Panc1 (cell line): ENCODE measurements around the gene SNX18. TPM values are rescaled to one million over a fixed set of nuclear protein-coding genes. Genes with fewer than 3 reads are reported as not detected.

ENCODE experiments used
- ATAC-seq: fragments of 200-7000 bp; cut with Tn5 transposase; 2 replicates; pipeline ENCODE4 v1.9.1; 2020; ENCODE audit warnings: mild to moderate bottlenecking, moderate library complexity
- BruUV-seq: library from RNA; stranded (reverse); fragments of 400-500 nt; replicated peaks from 2 replicates; lab custom pipeline; 2021; lab: Mats Ljungman, UMichigan
- CTCF ChIA-PET: fragments of 300-600 bp; sonication (Branson Sonifier 250); formaldehyde crosslinking; loops from one replicate; lab custom pipeline; 2022; ENCODE audit warnings: antibody characterized with exemption; lab: Charles Lee
- POLR2A ChIA-PET: fragments of 300-600 bp; sonication (Branson Sonifier 250); formaldehyde crosslinking; loops from one replicate; lab custom pipeline; 2022; ENCODE audit warnings: antibody characterized with exemption; lab: Charles Lee
- DNase-seq: peaks from one replicate; pipeline ENCODE4 v3.0.0-alpha.2; 2010; ENCODE audit warnings: low read depth, low spot score
- H3K27ac ChIP-seq: 2 replicates; pipeline ENCODE4 v1.5.1; 2011; ENCODE audit warnings: mild to moderate bottlenecking, low read length, inconsistent platforms
- H3K27me3 ChIP-seq: fragments of 200-500 bp; sonication (Bioruptor generic); 2 replicates; pipeline ENCODE4 v1.6.0; 2014; ENCODE audit warnings: low read length, inconsistent platforms; ENCODE audit not compliant: control insufficient read depth, insufficient read depth
- H3K36me3 ChIP-seq: fragments of 200-500 bp; sonication (Bioruptor generic); 2 replicates; pipeline ENCODE4 v1.5.1; 2014; ENCODE audit warnings: inconsistent platforms, mild to moderate bottlenecking, low read length, moderate library complexity; ENCODE audit not compliant: control insufficient read depth, insufficient read depth
- H3K4me1 ChIP-seq: 2 replicates; pipeline ENCODE4 v1.5.1; 2011; ENCODE audit warnings: inconsistent platforms, mild to moderate bottlenecking, low read length, moderate library complexity; ENCODE audit not compliant: control insufficient read depth, insufficient read depth
- H3K4me3 ChIP-seq, 2 experiments: 2 replicates each; pipeline ENCODE4 v1.5.1; 2011 to 2012; ENCODE audit warnings: low read depth in 2 of 2, low read length in 2 of 2, mild to moderate bottlenecking in 2 of 2, inconsistent platforms in 1 of 2, moderate library complexity in 1 of 2
- H3K9me3 ChIP-seq: fragments of 200-500 bp; sonication (Bioruptor generic); 2 replicates; pipeline ENCODE4 v1.5.1; 2014; ENCODE audit warnings: low read depth, mild to moderate bottlenecking, inconsistent platforms, low read length, moderate library complexity; ENCODE audit not compliant: control insufficient read depth, insufficient read depth
- POLR2AphosphoS5 ChIP-seq: IDR thresholded peaks from 2 replicates; pipeline ENCODE4 v1.6.1; 2012; ENCODE audit warnings: mild to moderate bottlenecking, low read depth, low read length, moderate library complexity
- SIN3A ChIP-seq: IDR thresholded peaks from 2 replicates; pipeline ENCODE4 v1.6.1; 2012; ENCODE audit warnings: low read depth, mild to moderate bottlenecking, low read length, moderate library complexity, borderline replicate concordance; ENCODE audit not compliant: insufficient read depth
- TCF7L2 ChIP-seq: IDR thresholded peaks from 2 replicates; pipeline ENCODE4 v1.6.1; 2011; ENCODE audit warnings: mild to moderate bottlenecking, low read depth, low read length, inconsistent platforms
- in situ Hi-C: cut with HindIII; loops from 2 replicates; pipeline ENCODE4 v1.10.0; 2016; ENCODE audit warnings: low sequenced_read_pairs, low pct_unique_long_range_greater_than_20kb
- intact Hi-C: fragments of 100-400 bp; cut with micrococcal nuclease; formaldehyde crosslinking; loops from one replicate; pipeline ENCODE4 v1.10.0; 2022; ENCODE audit not compliant: unreplicated experiment
- total RNA-seq: library from RNA; stranded (reverse); gene quantifications from one replicate; pipeline ENCODE4 v1.2.1, GENCODE V29; 2021; ENCODE audit not compliant: unreplicated experiment
- TF ChIP-seq, protein P1 (sequence below), 2 experiments: IDR thresholded peaks; 2 replicates each; pipeline ENCODE4 v1.6.1; 2011 to 2012; ENCODE audit warnings: low read depth in 2 of 2, control low read depth in 1 of 2, low read length in 1 of 2, mild to moderate bottlenecking in 1 of 2, moderate library complexity in 1 of 2; ENCODE audit not compliant: insufficient read depth in 1 of 2
- TF ChIP-seq, protein P2 (sequence below): fragments of 450-650 bp; IDR thresholded peaks from 2 replicates; pipeline ENCODE4 v1.5.1; 2017; ENCODE audit warnings: mild to moderate bottlenecking

Gene SNX18
- total RNA-seq, 1 experiment from 2014 or later: 14.4 TPM

DNA sequence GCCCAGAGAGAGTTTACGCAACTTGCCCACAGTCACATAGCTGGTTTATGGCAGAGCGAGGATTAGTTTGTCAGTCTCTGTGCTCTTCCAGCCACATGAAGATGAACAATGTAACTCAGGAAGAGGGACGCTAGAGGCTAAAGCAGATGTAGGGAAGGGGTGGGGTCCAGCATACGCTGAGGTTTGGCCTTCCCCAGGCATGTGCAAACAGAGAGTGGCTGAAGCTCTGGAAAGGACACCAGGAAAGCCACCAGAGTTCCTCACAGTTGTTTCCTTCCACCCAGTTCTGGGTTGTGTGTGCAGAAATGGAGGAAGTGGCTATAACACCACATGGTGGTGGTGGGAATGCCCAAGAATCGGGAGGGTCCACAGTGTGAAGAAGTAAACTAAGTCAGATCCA, 60.0 kb downstream of the SNX18 start:
- no peaks in the 10 kb centered on the region for H3K36me3 ChIP-seq
- ChIA-PET POLR2A (no interaction called here), CTCF (interaction anchor here (0.5 kb wide), 1 partner anchor 261 kb away, joined by 3 read pairs; no protein-coding TSS in a partner anchor)
- peaks cover 4% of the 10 kb centered on the region; the same call in 1 of the 2 replicates for H3K27me3 ChIP-seq
- H3K9me3 ChIP-seq: no peaks in the 10 kb centered on the region
- ATAC-seq: no peak
- no TSS peak for BruUV-seq
- no peak for DNase-seq
- intact Hi-C loops: no loop called here
- no peak overlapping the region for H3K27ac ChIP-seq
- in situ Hi-C loops: no loop called here
- TF ChIP-seq TCF7L2: no peak
- no peak for TF ChIP-seq SIN3A
- no peak for TF ChIP-seq POLR2AphosphoS5
- TF ChIP-seq, protein P1, sequence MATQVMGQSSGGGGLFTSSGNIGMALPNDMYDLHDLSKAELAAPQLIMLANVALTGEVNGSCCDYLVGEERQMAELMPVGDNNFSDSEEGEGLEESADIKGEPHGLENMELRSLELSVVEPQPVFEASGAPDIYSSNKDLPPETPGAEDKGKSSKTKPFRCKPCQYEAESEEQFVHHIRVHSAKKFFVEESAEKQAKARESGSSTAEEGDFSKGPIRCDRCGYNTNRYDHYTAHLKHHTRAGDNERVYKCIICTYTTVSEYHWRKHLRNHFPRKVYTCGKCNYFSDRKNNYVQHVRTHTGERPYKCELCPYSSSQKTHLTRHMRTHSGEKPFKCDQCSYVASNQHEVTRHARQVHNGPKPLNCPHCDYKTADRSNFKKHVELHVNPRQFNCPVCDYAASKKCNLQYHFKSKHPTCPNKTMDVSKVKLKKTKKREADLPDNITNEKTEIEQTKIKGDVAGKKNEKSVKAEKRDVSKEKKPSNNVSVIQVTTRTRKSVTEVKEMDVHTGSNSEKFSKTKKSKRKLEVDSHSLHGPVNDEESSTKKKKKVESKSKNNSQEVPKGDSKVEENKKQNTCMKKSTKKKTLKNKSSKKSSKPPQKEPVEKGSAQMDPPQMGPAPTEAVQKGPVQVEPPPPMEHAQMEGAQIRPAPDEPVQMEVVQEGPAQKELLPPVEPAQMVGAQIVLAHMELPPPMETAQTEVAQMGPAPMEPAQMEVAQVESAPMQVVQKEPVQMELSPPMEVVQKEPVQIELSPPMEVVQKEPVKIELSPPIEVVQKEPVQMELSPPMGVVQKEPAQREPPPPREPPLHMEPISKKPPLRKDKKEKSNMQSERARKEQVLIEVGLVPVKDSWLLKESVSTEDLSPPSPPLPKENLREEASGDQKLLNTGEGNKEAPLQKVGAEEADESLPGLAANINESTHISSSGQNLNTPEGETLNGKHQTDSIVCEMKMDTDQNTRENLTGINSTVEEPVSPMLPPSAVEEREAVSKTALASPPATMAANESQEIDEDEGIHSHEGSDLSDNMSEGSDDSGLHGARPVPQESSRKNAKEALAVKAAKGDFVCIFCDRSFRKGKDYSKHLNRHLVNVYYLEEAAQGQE (IDR thresholded peaks at IDR 0.05; ENCODE audit: insufficient read depth in 1 of 2, low read depth in 2 of 2, low read length in 1 of 2): no peak
- TF ChIP-seq, protein P2, sequence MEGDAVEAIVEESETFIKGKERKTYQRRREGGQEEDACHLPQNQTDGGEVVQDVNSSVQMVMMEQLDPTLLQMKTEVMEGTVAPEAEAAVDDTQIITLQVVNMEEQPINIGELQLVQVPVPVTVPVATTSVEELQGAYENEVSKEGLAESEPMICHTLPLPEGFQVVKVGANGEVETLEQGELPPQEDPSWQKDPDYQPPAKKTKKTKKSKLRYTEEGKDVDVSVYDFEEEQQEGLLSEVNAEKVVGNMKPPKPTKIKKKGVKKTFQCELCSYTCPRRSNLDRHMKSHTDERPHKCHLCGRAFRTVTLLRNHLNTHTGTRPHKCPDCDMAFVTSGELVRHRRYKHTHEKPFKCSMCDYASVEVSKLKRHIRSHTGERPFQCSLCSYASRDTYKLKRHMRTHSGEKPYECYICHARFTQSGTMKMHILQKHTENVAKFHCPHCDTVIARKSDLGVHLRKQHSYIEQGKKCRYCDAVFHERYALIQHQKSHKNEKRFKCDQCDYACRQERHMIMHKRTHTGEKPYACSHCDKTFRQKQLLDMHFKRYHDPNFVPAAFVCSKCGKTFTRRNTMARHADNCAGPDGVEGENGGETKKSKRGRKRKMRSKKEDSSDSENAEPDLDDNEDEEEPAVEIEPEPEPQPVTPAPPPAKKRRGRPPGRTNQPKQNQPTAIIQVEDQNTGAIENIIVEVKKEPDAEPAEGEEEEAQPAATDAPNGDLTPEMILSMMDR: no peak
- no peak overlapping the region for H3K4me3 ChIP-seq
- no peaks in the 10 kb centered on the region for H3K4me1 ChIP-seq

DNA sequence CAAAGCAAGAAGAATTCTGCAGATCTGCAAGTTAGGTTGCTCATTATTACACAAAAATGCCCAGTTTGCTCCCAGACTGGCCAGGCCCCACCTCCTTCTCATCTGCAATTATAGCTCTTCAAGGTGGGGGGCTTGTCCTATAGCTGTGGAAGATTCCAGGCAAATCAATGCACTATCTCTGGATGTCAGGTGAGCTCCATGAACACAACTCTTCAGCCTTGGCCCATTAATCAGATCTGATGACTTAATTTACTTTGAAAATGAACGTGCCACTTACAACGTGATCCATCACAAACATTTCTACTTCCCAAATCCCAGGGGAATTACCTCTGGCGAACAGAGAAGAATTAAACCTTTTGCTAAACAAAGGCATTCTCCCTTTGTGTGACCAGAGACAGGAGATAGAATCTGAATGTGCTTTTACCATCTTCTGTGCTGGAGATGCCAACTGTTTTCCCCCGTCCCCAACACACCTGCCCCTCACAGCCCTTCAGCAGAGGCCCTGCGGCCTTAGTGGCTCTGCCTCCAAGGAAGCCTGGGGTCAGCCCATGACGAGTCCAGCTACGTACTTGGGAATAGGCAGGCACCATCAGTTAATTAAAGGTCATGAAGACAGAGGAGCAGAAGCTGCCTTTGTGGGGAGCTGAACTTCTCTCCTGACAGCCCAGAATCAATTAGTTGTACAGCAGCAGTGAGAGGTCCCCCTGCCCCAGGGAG, 60.5 kb downstream of the SNX18 start:
- in situ Hi-C loops (no loop called here), intact Hi-C loops (no loop called here)
- CTCF ChIA-PET: no interaction called here
- no peaks in the 10 kb centered on the region for H3K9me3 ChIP-seq
- DNase-seq: no peak
- H3K4me1 ChIP-seq: no peaks in the 10 kb centered on the region
- peaks cover 4% of the 10 kb centered on the region; the same call in 1 of the 2 replicates for H3K27me3 ChIP-seq
- POLR2A ChIA-PET: no interaction called here
- no peaks in the 10 kb centered on the region for H3K36me3 ChIP-seq
- H3K27ac ChIP-seq: no peak overlapping the region
- H3K4me3 ChIP-seq: no peak overlapping the region
- no TSS peak for BruUV-seq
- no peak for ATAC-seq
- no peak for TF ChIP-seq SIN3A
- TF ChIP-seq, protein P1 (IDR thresholded peaks at IDR 0.05; ENCODE audit: insufficient read depth in 1 of 2, low read depth in 2 of 2, low read length in 1 of 2): no peak
- TF ChIP-seq TCF7L2: no peak
- TF ChIP-seq POLR2AphosphoS5: no peak
- TF ChIP-seq, protein P2: no peak
